ENCODE data around the gene TBCK. TPM values are rescaled to one million over a fixed set of nuclear protein-coding genes. Genes with fewer than 3 reads are reported as not detected.

TBCK gene
- total and polyA plus RNA-seq, 8 donors, result 36.1 to 60.0 (median 46.2) TPM

GRCh38 chr4:106195435-106195950 lies 120.5 kb downstream of the TBCK start:
- no peaks in the 10 kb centered on the region for H3K27me3 ChIP-seq
- H3K4me3 ChIP-seq, result no peak overlapping the region
- no peak overlapping the region for H3K27ac ChIP-seq
- ATAC-seq, result no peak
- intact Hi-C loops (cut with DNase I), result no loop called here
- H3K4me1 ChIP-seq, result no peaks in the 10 kb centered on the region
- H3K9me3 ChIP-seq, result no peaks in the 10 kb centered on the region
- no peak for DNase-seq
- H3K36me3 ChIP-seq, result peaks cover 0 to 5% of the 10 kb centered on the region in 2 donors
- TF ChIP-seq CTCF (IDR thresholded peaks at IDR 0.05), result no peak

GRCh38 chr4:106194801-106195200 lies 121.2 kb downstream of the TBCK start:
- H3K27ac ChIP-seq, result no peak overlapping the region
- TF ChIP-seq CTCF (IDR thresholded peaks at IDR 0.05), result no peak

GRCh38 chr4:106192131-106192530 lies 123.9 kb downstream of the TBCK start:
- ATAC-seq (no peak), DNase-seq (no peak)
- Histone ChIP-seq H3K4me3 (no peak overlapping the region), H3K4me1 (no peaks in the 10 kb centered on the region), H3K36me3 (peaks cover 0 to 8% of the 10 kb centered on the region in 2 donors), H3K9me3 (no peaks in the 10 kb centered on the region), H3K27ac (no peak overlapping the region), H3K27me3 (no peaks in the 10 kb centered on the region)
- TF ChIP-seq CTCF (IDR thresholded peaks at IDR 0.05), result no peak
- intact Hi-C loops (cut with DNase I), result no loop called here

More at GRCh38 chr4:106194801-106195200, 121.2 kb downstream of the TBCK start:
- intact Hi-C loops (cut with DNase I), result no loop called here
- Histone ChIP-seq H3K27me3 (no peaks in the 10 kb centered on the region), H3K4me1 (no peaks in the 10 kb centered on the region), H3K9me3 (no peaks in the 10 kb centered on the region), H3K4me3 (no peak overlapping the region), H3K36me3 (peaks cover 0 to 5% of the 10 kb centered on the region in 2 donors)
- ATAC-seq (no peak), DNase-seq (no peak)

- DNase-seq (no peak), ATAC-seq (no peak)
- Histone ChIP-seq H3K4me1 (no peaks in the 10 kb centered on the region), H3K9me3 (no peaks in the 10 kb centered on the region), H3K27me3 (no peaks in the 10 kb centered on the region), H3K27ac (no peak overlapping the region), H3K36me3 (peaks cover 0 to 14% of the 10 kb centered on the region in 2 donors), H3K4me3 (no peak overlapping the region)
- intact Hi-C loops (cut with DNase I), result no loop called here
- TF ChIP-seq CTCF (IDR thresholded peaks at IDR 0.05), result no peak
Observed at GRCh38 chr4:106186201-106186600, 129.8 kb downstream of the TBCK start.

GRCh38 chr4:106183551-106183950 lies 132.5 kb downstream of the TBCK start:
- H3K36me3 ChIP-seq, result peaks cover 0 to 14% of the 10 kb centered on the region in 2 donors
- intact Hi-C loops (cut with DNase I), result no loop called here
- no peak overlapping the region for H3K4me3 ChIP-seq
- DNase-seq, result no peak
- H3K27me3 ChIP-seq, result no peaks in the 10 kb centered on the region
- H3K27ac ChIP-seq, result no peak overlapping the region
- TF ChIP-seq CTCF (IDR thresholded peaks at IDR 0.05), result no peak
- ATAC-seq, result no peak
- H3K4me1 ChIP-seq, result no peaks in the 10 kb centered on the region
- no peaks in the 10 kb centered on the region for H3K9me3 ChIP-seq
